ENCODE results near the gene THADA.

THADA gene

GRCh38 chr2:43572244-43572643, 23.6 kb downstream of the THADA start:
- no peak for DNase-seq (ENCODE audit: low read depth)
- H3K4me3 ChIP-seq (ENCODE audit: control insufficient read depth, low read depth, low read length), result no peak overlapping the region
- TF ChIP-seq CTCF (IDR thresholded peaks at IDR 0.05; ENCODE audit: control insufficient read depth, insufficient read depth, low read depth, low read length, missing control alignments), result no peak

GRCh38 chr2:43569921-43570320, 25.9 kb downstream of the THADA start:
- DNase-seq (ENCODE audit: low read depth), result no peak
- TF ChIP-seq CTCF (IDR thresholded peaks at IDR 0.05; ENCODE audit: control insufficient read depth, insufficient read depth, low read depth, low read length, missing control alignments), result no peak
- no peak overlapping the region for H3K4me3 ChIP-seq (ENCODE audit: control insufficient read depth, low read depth, low read length)

GRCh38 chr2:43568228-43568627, 27.6 kb downstream of the THADA start:
- no peak for TF ChIP-seq CTCF (IDR thresholded peaks at IDR 0.05; ENCODE audit: control insufficient read depth, insufficient read depth, low read depth, low read length, missing control alignments)
- DNase-seq (ENCODE audit: low read depth), result no peak
- no peak overlapping the region for H3K4me3 ChIP-seq (ENCODE audit: control insufficient read depth, low read depth, low read length)

GRCh38 chr2:43566461-43566729, 29.4 kb downstream of the THADA start:
- TF ChIP-seq CTCF (IDR thresholded peaks at IDR 0.05; ENCODE audit: control insufficient read depth, insufficient read depth, low read depth, low read length, missing control alignments), result no peak
- no peak for DNase-seq (ENCODE audit: low read depth)
- no peak overlapping the region for H3K4me3 ChIP-seq (ENCODE audit: control insufficient read depth, low read depth, low read length)

GRCh38 chr2:43563679-43564078, 32.2 kb downstream of the THADA start:
- TF ChIP-seq CTCF (IDR thresholded peaks at IDR 0.05; ENCODE audit: control insufficient read depth, insufficient read depth, low read depth, low read length, missing control alignments), result no peak
- DNase-seq (ENCODE audit: low read depth), result no peak
- no peak overlapping the region for H3K4me3 ChIP-seq (ENCODE audit: control insufficient read depth, low read depth, low read length)

- H3K4me3 ChIP-seq (ENCODE audit: control insufficient read depth, low read depth, low read length), result no peak overlapping the region
- TF ChIP-seq CTCF (IDR thresholded peaks at IDR 0.05; ENCODE audit: control insufficient read depth, insufficient read depth, low read depth, low read length, missing control alignments), result no peak
- no peak for DNase-seq (ENCODE audit: low read depth)
These were observed 35.6 kb downstream of the THADA start for GRCh38 chr2:43560231-43560547.

Measured in AG09309 (cell line).